GM23338 (cell line): ENCODE results near the gene CRISP1. TPM values are rescaled to one million over a fixed set of nuclear protein-coding genes. Genes with fewer than 3 reads are reported as not detected.

Experiments used
- ATAC-seq: fragments of 200-7000 bp; cut with Tn5 transposase; 3 replicates; pipeline ENCODE4 v1.9.1; 2020
- DNase-seq: peaks from one replicate; pipeline ENCODE4 v3.0.0-alpha.2; 2015; ENCODE audit warnings: low spot score
- H2AFZ ChIP-seq: fragments of 200-600 bp; sonication (generic); 2 replicates; pipeline ENCODE4 v1.8.0; 2016; ENCODE audit warnings: antibody characterized with exemption, mild to moderate bottlenecking, moderate library complexity
- H3F3A ChIP-seq: fragments of 200-600 bp; sonication (generic); replicated peaks from 2 replicates; pipeline ENCODE4 v1.8.0; 2017; ENCODE audit warnings: antibody characterized with exemption, mixed run types, low read depth
- H3K27ac ChIP-seq: fragments of 200-600 bp; sonication (generic); 2 replicates; pipeline ENCODE4 v1.6.1; 2016; ENCODE audit warnings: low read depth
- H3K27me3 ChIP-seq: fragments of 200-600 bp; sonication (generic); 2 replicates; pipeline ENCODE4 v1.8.0; 2016; ENCODE audit warnings: mild to moderate bottlenecking, mixed run types, moderate library complexity; ENCODE audit not compliant: insufficient read depth
- H3K36me3 ChIP-seq: fragments of 200-600 bp; sonication (generic); 2 replicates; pipeline ENCODE4 v1.8.0; 2016; ENCODE audit warnings: mild to moderate bottlenecking; ENCODE audit not compliant: insufficient read depth
- H3K4me1 ChIP-seq: fragments of 200-600 bp; sonication (generic); 2 replicates; pipeline ENCODE4 v1.8.0; 2016; ENCODE audit warnings: mild to moderate bottlenecking, moderate library complexity; ENCODE audit not compliant: insufficient read depth
- H3K4me2 ChIP-seq: fragments of 200-600 bp; sonication (generic); 2 replicates; pipeline ENCODE4 v1.7.1; 2017; ENCODE audit warnings: mixed run types
- H3K4me3 ChIP-seq: fragments of 200-600 bp; sonication (generic); 2 replicates; pipeline ENCODE4 v1.6.1; 2016; ENCODE audit warnings: mixed run types
- H3K79me2 ChIP-seq: fragments of 200-600 bp; sonication (generic); replicated peaks from 2 replicates; pipeline ENCODE4 v1.8.0; 2017; ENCODE audit warnings: mild to moderate bottlenecking; ENCODE audit not compliant: insufficient read depth
- H3K9me2 ChIP-seq: fragments of 200-600 bp; sonication (generic); 2 replicates; pipeline ENCODE4 v1.8.0; 2017; ENCODE audit not compliant: insufficient read depth
- H4K20me1 ChIP-seq: fragments of 200-600 bp; sonication (generic); replicated peaks from 2 replicates; pipeline ENCODE4 v1.8.0; 2017; ENCODE audit warnings: mild to moderate bottlenecking; ENCODE audit not compliant: insufficient read depth
- H3K27ac Mint-ChIP-seq: 2 replicates; pipeline ENCODE4 v1.8.0; 2020; ENCODE audit warnings: inconsistent platforms, mild to moderate bottlenecking, moderate library complexity, mixed read lengths
- H3K27me3 Mint-ChIP-seq: 3 replicates; pipeline ENCODE4 v1.8.0; 2022; ENCODE audit warnings: low read depth, mild to moderate bottlenecking, moderate library complexity, mixed read lengths, inconsistent platforms; ENCODE audit not compliant: insufficient read depth, poor library complexity
- H3K36me3 Mint-ChIP-seq: 3 replicates; pipeline ENCODE4 v1.8.0; 2021; ENCODE audit warnings: low read depth, mild to moderate bottlenecking, inconsistent platforms, moderate library complexity, mixed read lengths
- H3K4me1 Mint-ChIP-seq: 3 replicates; pipeline ENCODE4 v1.8.0; 2020; ENCODE audit warnings: mild to moderate bottlenecking, inconsistent platforms, mixed read lengths
- H3K4me3 Mint-ChIP-seq: 3 replicates; pipeline ENCODE4 v1.8.0; 2021; ENCODE audit warnings: moderate library complexity, mild to moderate bottlenecking, inconsistent platforms, mixed read lengths
- H3K9me3 Mint-ChIP-seq: 3 replicates; pipeline ENCODE4 v1.8.0; 2020; ENCODE audit warnings: moderate library complexity, mild to moderate bottlenecking, inconsistent platforms, mixed read lengths
- CREB1 ChIP-seq: fragments of 250-450 bp; sonication (Bioruptor Pico); IDR thresholded peaks from 2 replicates; pipeline ENCODE4 v1.5.0; 2020; ENCODE audit warnings: low read depth, mild to moderate bottlenecking, moderate library complexity
- CTCF ChIP-seq, 2 experiments: fragments of 200-600 bp in 1 of 2; sonication (generic) in 1 of 2; conservative IDR thresholded peaks; 2 replicates each; pipeline versions ENCODE4 v1.5.1 to v1.6.1; 2016 to 2017; ENCODE audit warnings: antibody characterized with exemption in 2 of 2, low read depth in 2 of 2, mild to moderate bottlenecking in 2 of 2, moderate library complexity in 1 of 2
- EZH2 ChIP-seq: fragments of 200-600 bp; sonication (generic); IDR thresholded peaks from one replicate; pipeline ENCODE4 v1.8.0; 2017; ENCODE audit warnings: antibody characterized with exemption, mild to moderate bottlenecking, low read depth; ENCODE audit not compliant: unreplicated experiment
- EZH2phosphoT487 ChIP-seq: fragments of 200-600 bp; sonication (generic); IDR thresholded peaks from one replicate; pipeline ENCODE4 v1.8.1; 2018; ENCODE audit warnings: antibody characterized with exemption; ENCODE audit not compliant: unreplicated experiment
- NANOG ChIP-seq: IDR thresholded peaks from 2 replicates; pipeline ENCODE4 v1.6.1; 2016; ENCODE audit warnings: antibody characterized with exemption, borderline replicate concordance
- POLR2AphosphoS5 ChIP-seq: IDR thresholded peaks from 2 replicates; pipeline ENCODE4 v1.6.1; 2016; ENCODE audit warnings: antibody characterized with exemption, low read depth
- STAT1 ChIP-seq: IDR thresholded peaks from one replicate; pipeline ENCODE4 v1.6.1; 2016; ENCODE audit warnings: antibody characterized with exemption; ENCODE audit not compliant: unreplicated experiment
- ZNF114 ChIP-seq: fragments of 250-450 bp; sonication (Bioruptor Pico); IDR thresholded peaks from 2 replicates; pipeline ENCODE4 v1.5.0; 2020; ENCODE audit warnings: mild to moderate bottlenecking, moderate library complexity
- ZNF331 ChIP-seq: fragments of 250-450 bp; sonication (Bioruptor Pico); IDR thresholded peaks from 2 replicates; pipeline ENCODE4 v1.5.0; 2020; ENCODE audit warnings: low read depth, mild to moderate bottlenecking, moderate library complexity
- polyA plus RNA-seq: library from polyadenylated mRNA; unstranded; fragments of >200 nt; fragmentation: Nextera tagmentation; extraction: Ambion mirVana; gene quantifications from 2 replicates; pipeline ENCODE4 v1.2.1, GENCODE V29; 2016
- total RNA-seq: library from RNA; depleted of rRNA; stranded (reverse); fragments of >200 nt; shearing (Covaris generic); gene quantifications from 2 replicates; pipeline ENCODE4 v1.2.3, GENCODE V29; 2014
- TF ChIP-seq, protein P1 (sequence below): IDR thresholded peaks from one replicate; pipeline ENCODE4 v1.6.1; 2018; ENCODE audit warnings: antibody characterized with exemption; ENCODE audit not compliant: unreplicated experiment

Gene CRISP1
- total and polyA plus RNA-seq, 2 experiments from 2014 or later = not detected

- TF ChIP-seq, protein P1, sequence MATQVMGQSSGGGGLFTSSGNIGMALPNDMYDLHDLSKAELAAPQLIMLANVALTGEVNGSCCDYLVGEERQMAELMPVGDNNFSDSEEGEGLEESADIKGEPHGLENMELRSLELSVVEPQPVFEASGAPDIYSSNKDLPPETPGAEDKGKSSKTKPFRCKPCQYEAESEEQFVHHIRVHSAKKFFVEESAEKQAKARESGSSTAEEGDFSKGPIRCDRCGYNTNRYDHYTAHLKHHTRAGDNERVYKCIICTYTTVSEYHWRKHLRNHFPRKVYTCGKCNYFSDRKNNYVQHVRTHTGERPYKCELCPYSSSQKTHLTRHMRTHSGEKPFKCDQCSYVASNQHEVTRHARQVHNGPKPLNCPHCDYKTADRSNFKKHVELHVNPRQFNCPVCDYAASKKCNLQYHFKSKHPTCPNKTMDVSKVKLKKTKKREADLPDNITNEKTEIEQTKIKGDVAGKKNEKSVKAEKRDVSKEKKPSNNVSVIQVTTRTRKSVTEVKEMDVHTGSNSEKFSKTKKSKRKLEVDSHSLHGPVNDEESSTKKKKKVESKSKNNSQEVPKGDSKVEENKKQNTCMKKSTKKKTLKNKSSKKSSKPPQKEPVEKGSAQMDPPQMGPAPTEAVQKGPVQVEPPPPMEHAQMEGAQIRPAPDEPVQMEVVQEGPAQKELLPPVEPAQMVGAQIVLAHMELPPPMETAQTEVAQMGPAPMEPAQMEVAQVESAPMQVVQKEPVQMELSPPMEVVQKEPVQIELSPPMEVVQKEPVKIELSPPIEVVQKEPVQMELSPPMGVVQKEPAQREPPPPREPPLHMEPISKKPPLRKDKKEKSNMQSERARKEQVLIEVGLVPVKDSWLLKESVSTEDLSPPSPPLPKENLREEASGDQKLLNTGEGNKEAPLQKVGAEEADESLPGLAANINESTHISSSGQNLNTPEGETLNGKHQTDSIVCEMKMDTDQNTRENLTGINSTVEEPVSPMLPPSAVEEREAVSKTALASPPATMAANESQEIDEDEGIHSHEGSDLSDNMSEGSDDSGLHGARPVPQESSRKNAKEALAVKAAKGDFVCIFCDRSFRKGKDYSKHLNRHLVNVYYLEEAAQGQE = no peak
- TF ChIP-seq POLR2AphosphoS5 (no peak), ZNF114 (no peak), STAT1 (no peak), NANOG (no peak), EZH2 (no peak)
Measured at GRCh38 chr6:49905296-49905695, 39.0 kb upstream of the CRISP1 start (continued).

DNA sequence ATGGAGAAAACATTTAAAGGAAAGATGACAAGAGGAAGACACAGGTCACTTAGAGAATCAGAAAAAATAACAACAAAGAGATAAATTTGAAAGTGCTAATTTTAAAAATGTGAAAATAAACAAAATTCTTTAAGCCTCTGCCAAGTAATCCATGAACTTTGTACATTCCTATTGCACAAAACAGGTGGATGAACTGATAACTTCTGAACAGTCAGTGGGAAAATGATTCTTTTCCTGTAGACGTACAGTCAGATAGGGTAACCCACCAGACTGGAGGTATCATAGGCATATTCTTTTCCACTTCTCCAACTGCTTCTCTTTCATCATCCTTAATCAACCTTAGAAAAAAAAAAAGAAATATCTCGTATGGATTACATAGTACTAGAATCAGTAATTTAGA is 36.5 kb upstream of the CRISP1 start:
- no peaks in the 10 kb centered on the region for H3K9me2 ChIP-seq
- no peak overlapping the region for H3K4me3 Mint-ChIP-seq
- H3K27me3 Mint-ChIP-seq = no peaks in the 10 kb centered on the region
- TF ChIP-seq EZH2phosphoT487 (no peak), CREB1 (CRISPR knock-in tag) (no peak), ZNF114 (no peak), ZNF331 (CRISPR knock-in tag) (no peak)
- no peak for ATAC-seq
- DNase-seq = no peak
- H2AFZ ChIP-seq = no peak overlapping the region
- no peaks in the 10 kb centered on the region for H3F3A ChIP-seq
- H4K20me1 ChIP-seq = no peaks in the 10 kb centered on the region
- H3K4me1 Mint-ChIP-seq = peaks cover 25% of the 10 kb centered on the region
- no peaks in the 10 kb centered on the region for H3K27me3 ChIP-seq
- H3K9me3 Mint-ChIP-seq = no peaks in the 10 kb centered on the region
- no peaks in the 10 kb centered on the region for H3K36me3 ChIP-seq
- no peak overlapping the region for H3K27ac ChIP-seq
- H3K79me2 ChIP-seq = no peaks in the 10 kb centered on the region
- H3K4me2 ChIP-seq = no peak overlapping the region
- H3K4me1 ChIP-seq = peaks cover 21% of the 10 kb centered on the region
- no peaks in the 10 kb centered on the region for H3K36me3 Mint-ChIP-seq
- no peak overlapping the region for H3K27ac Mint-ChIP-seq
- H3K4me3 ChIP-seq = no peak overlapping the region

DNA sequence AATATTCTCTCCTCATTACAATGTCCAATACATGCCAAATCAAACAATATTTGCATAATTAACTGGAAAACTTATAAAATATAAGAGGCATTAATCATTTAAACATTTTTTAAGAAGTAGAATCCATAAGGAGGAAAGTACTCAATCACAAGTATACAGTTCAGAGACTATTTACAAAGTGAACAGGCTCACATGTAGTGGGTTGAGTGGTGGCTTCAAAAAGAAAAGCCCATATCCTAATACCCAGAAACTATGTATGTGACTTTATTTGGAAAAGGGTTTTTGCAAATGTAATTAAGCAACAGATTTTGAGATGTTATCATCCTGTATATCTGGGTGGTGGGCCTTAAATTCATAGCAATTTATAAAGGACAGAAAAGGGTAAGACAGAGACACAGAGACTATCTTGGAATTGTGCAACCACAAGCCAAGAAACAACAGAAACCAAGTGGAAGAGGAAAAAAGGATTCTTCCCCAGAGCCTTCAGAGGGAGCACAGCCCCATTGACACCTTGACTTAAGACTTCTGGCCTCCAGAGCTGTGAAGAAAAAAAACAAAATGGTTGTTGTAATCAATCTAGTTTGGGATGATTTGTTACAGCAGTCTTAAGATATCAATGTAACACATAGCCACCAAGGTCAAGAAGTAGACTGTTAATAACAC is 32.7 kb upstream of the CRISP1 start:
- no peak overlapping the region for H3K27ac ChIP-seq
- H3F3A ChIP-seq = no peaks in the 10 kb centered on the region
- H3K9me3 Mint-ChIP-seq = peaks cover 13% of the 10 kb centered on the region; the same call in 2 of the 3 replicates
- H3K27me3 Mint-ChIP-seq = peaks cover 5% of the 10 kb centered on the region
- H2AFZ ChIP-seq = no peak overlapping the region
- no peaks in the 10 kb centered on the region for H3K79me2 ChIP-seq
- H4K20me1 ChIP-seq = no peaks in the 10 kb centered on the region
- peaks cover 13% of the 10 kb centered on the region for H3K27me3 ChIP-seq
- peaks cover 11% of the 10 kb centered on the region; the same call in 2 of the 3 replicates for H3K4me1 Mint-ChIP-seq
- H3K4me2 ChIP-seq = no peak overlapping the region
- H3K27ac Mint-ChIP-seq = no peak overlapping the region
- H3K4me1 ChIP-seq = peaks cover 5% of the 10 kb centered on the region; the same call in 1 of the 2 replicates
- H3K9me2 ChIP-seq = 0 out of 2 replicates have a peak, but pooled peaks cover 4% of the 10 kb centered on the region
- H3K4me3 ChIP-seq = no peak overlapping the region
- ATAC-seq (no peak), DNase-seq (no peak)
- H3K36me3 ChIP-seq = no peaks in the 10 kb centered on the region; the same call in 1 of the 2 replicates
- H3K36me3 Mint-ChIP-seq = peaks cover 8% of the 10 kb centered on the region; the same call in 2 of the 3 replicates
- H3K4me3 Mint-ChIP-seq = no peak overlapping the region
- TF ChIP-seq CREB1 (CRISPR knock-in tag) = no peak
- TF ChIP-seq EZH2phosphoT487 = no peak
- no peak for TF ChIP-seq ZNF114
- TF ChIP-seq EZH2 = no peak
- TF ChIP-seq POLR2AphosphoS5 = no peak
- no peak for TF ChIP-seq ZNF331 (CRISPR knock-in tag)
- TF ChIP-seq CTCF (conservative IDR thresholded peaks at IDR 0.05; ENCODE audit: low read depth in 2 of 2) = no peak
